SH-SY5Y (cell line): Measurements from ENCODE around the gene HS3ST3A1.

ENCODE experiments used
- GATA2 ChIP-seq: IDR thresholded peaks from 2 replicates; pipeline ENCODE4 v1.6.1; 2011; ENCODE audit warnings: mild to moderate bottlenecking, low read depth, low read length
- GATA3 ChIP-seq: IDR thresholded peaks from 2 replicates; pipeline ENCODE4 v1.6.1; 2011; ENCODE audit warnings: low read depth, mild to moderate bottlenecking, low read length, moderate library complexity

DNA sequence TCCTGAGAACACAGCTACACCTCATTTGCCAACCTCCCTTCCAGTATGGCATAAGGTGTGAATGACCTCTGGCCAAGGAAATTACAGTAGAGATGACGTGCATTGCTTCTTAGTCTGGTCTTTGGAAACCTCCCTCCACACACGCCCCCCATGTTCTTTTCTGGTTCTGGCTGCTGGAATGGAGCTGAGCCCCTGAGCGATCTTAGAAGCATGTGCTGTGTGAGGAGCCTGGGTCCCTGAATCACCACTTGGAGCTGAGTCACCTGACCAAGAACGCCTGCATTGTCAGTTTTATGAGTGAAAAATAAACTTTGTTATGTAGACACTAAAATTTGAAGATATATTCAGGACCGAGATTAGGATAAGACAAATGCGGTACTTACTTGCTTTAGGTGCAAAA, 51.4 kb downstream of the HS3ST3A1 start:
- TF ChIP-seq GATA2: no peak
- TF ChIP-seq GATA3: no peak
